Naive B cell (primary cell): ENCODE data around the gene LTBP4. TPM values are rescaled to one million over a fixed set of nuclear protein-coding genes. Genes with fewer than 3 reads are reported as not detected.
"Not testable (repeated sequence)": the region's sequence is repeated elsewhere in the genome, so short reads cannot be mapped to it uniquely, and the experiment has no call there.

ENCODE experiments used
- ATAC-seq, 2 donors: fragments of 150-1000 bp; cut with Tn5 transposase; 2 replicates each; pipeline ENCODE4 v1.10.0; 2021; ENCODE audit warnings: low read depth in 2 of 2, mild to moderate bottlenecking in 2 of 2, moderate library complexity in 2 of 2
- DNase-seq: peaks from one replicate; pipeline ENCODE4 v3.0.0; 2022
- H3K27ac Mint-ChIP-seq, 6 donors: one replicate each; pipeline ENCODE4 v1.8.0; 2020 to 2022; ENCODE audit warnings: mild to moderate bottlenecking in 6 of 6, mixed read lengths in 6 of 6, moderate library complexity in 5 of 6, inconsistent platforms in 2 of 6
- H3K27me3 Mint-ChIP-seq, 3 donors: one replicate each; pipeline ENCODE4 v1.8.0; 2021 to 2022; ENCODE audit warnings: mixed read lengths in 3 of 3, mild to moderate bottlenecking in 1 of 3
- H3K36me3 Mint-ChIP-seq, 2 donors: one replicate each; pipeline ENCODE4 v1.8.0; 2020 to 2022; ENCODE audit warnings: mixed read lengths in 2 of 2, inconsistent platforms in 1 of 2, mild to moderate bottlenecking in 1 of 2
- H3K4me1 Mint-ChIP-seq, 3 donors: one replicate each; pipeline ENCODE4 v1.8.0; 2020 to 2022; ENCODE audit warnings: mixed read lengths in 3 of 3, inconsistent platforms in 1 of 3, mild to moderate bottlenecking in 1 of 3, moderate library complexity in 1 of 3
- H3K4me3 Mint-ChIP-seq, 8 donors: one replicate each; pipeline ENCODE4 v1.8.0; 2020 to 2022; ENCODE audit warnings: mild to moderate bottlenecking in 8 of 8, mixed read lengths in 8 of 8, moderate library complexity in 8 of 8, inconsistent platforms in 2 of 8
- H3K9me3 Mint-ChIP-seq, 7 donors: one replicate each; pipeline ENCODE4 v1.8.0; 2020 to 2022; ENCODE audit warnings: mixed read lengths in 7 of 7, mild to moderate bottlenecking in 5 of 7, inconsistent platforms in 2 of 7, moderate library complexity in 1 of 7
- polyA plus RNA-seq, 6 donors: library from polyadenylated mRNA; unstranded; fragments of 300-500 nt; fragmentation: Illumina TruSeq; gene quantifications; one replicate each; pipeline ENCODE4 v1.2.3, GENCODE V29; 2021; ENCODE audit warnings: low read depth in 6 of 6

Gene LTBP4
- polyA plus RNA-seq, 6 donors from 2014 or later: 9.6 to 18.1 (median 14.5) TPM

DNA sequence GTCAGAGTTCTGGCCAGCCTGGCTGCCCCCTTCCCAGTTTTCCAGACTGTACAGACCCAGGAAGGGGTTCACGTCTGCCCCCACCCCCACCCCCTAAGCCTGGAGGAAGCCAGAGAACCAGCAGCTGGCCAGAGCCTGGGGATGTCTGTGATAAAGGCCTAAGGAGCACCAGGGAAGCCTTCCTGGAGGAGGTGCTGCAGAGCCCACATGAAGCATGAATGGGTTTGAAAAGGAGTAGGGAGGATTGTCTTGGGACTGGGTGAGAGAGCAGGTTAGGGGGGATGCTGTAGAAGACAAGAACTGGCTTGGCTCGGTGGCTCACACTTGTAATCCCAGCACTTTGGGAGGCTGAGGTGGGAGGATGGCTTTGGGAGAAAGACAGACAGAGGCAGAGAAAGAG, 18.7 kb upstream of the LTBP4 start:
- Mint-ChIP-seq H3K27me3 (no peaks in the 10 kb centered on the region), H3K36me3 (peaks cover 25 to 49% of the 10 kb centered on the region in 2 donors), H3K9me3 (no peaks in the 10 kb centered on the region), H3K27ac (peak overlapping the region in 2 of 6 donors; percentile 22 to 39), H3K4me3 (peak overlapping the region in 1 of 8 donors; percentile 58), H3K4me1 (peaks cover 31 to 41% (median 38%) of the 10 kb centered on the region in 3 donors)
- ATAC-seq (no peak), DNase-seq (no peak)

DNA sequence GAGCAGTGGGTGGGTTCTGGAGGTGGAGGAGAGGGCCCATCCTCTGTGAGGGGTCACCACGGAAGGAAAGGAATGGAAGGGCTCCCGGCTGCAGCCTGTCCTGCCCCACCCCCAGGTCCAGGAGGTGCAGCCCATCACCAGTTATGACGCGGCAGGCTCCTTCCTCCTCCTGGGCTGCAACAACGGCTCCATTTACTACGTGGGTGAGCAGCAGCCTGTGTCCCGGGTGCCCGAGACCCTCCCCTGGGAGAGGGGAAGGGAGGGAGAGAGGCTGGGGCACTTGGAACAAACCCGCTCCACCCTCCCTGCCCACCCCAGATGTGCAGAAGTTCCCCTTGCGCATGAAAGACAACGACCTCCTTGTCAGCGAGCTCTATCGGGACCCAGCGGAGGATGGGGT, 17.9 kb upstream of the LTBP4 start:
- no peak overlapping the region for H3K4me3 Mint-ChIP-seq

DNA sequence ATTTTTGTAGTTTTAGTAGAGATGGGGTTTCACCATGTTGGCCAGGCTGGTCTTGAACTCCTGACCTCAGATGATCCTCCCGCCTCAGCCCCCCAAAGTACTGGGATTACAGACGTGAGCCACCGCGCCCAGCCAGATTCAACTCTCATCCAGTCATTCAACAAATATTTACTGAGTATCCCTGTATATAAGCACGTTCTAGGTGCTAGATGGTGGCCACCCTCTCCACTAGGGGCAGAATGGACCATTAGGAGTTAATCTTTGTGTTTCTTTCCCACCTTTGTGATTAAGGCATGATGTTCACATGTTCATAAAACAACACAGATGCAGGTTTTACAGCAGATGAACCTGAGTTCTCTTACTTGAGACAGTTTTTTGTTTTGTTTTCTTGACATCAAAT, 17.2 kb upstream of the LTBP4 start:
- no peak overlapping the region for H3K4me3 Mint-ChIP-seq
- peaks cover 21 to 55% of the 10 kb centered on the region in 2 donors for H3K36me3 Mint-ChIP-seq
- peaks cover 26 to 33% (median 27%) of the 10 kb centered on the region in 3 donors for H3K4me1 Mint-ChIP-seq
- no peaks in the 10 kb centered on the region for H3K27me3 Mint-ChIP-seq
- DNase-seq (no peak), ATAC-seq (no peak)
- no peak overlapping the region for H3K27ac Mint-ChIP-seq
- no peaks in the 10 kb centered on the region for H3K9me3 Mint-ChIP-seq

More for the DNA sequence above, 17.9 kb upstream of the LTBP4 start:
- H3K36me3 Mint-ChIP-seq: peaks cover 25 to 48% of the 10 kb centered on the region in 2 donors
- no peaks in the 10 kb centered on the region for H3K27me3 Mint-ChIP-seq
- H3K4me1 Mint-ChIP-seq: peaks cover 29 to 38% (median 30%) of the 10 kb centered on the region in 3 donors
- DNase-seq (no peak), ATAC-seq (no peak)
- H3K27ac Mint-ChIP-seq: no peak overlapping the region
- H3K9me3 Mint-ChIP-seq: no peaks in the 10 kb centered on the region

DNA sequence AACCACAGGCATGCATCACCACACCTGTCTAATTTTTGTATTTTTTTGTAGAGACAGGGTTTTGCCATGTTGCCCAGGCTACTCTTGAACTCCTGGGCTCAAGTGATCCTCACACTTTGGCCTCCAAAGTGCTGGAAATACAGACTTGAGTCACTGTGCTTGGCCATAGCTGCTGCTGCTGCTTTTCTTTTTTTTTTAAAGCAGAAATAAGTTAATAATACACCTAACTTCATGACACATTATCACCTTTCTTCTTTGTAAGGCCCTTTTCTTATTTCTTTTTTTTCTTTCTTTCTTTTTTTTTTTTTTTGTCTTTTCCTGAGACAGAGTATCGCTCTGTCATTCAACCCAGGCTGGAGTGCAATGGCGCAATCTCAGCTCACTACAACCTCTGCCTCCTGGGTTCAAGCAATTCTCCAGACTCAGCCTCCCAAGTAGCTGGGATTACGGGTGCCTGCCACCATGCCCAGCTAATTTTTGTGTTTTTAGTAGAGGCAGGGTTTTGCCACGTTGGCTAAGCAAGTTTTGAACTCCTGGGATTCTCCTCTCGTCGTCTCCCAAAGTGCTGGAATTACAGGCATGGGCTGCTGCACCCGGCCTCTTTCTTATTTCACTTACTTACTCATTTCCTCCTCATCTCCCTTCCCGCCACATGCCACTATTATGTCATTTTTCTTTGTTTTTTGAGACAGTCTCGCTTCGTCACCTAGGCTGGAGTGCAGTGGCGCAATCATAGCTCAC, 15.8 kb upstream of the LTBP4 start:
- H3K27ac Mint-ChIP-seq: no peak overlapping the region
- H3K9me3 Mint-ChIP-seq: no peaks in the 10 kb centered on the region
- H3K4me3 Mint-ChIP-seq: no peak overlapping the region
- H3K36me3 Mint-ChIP-seq: peaks cover 21 to 69% of the 10 kb centered on the region in 2 donors
- DNase-seq (no peak), ATAC-seq (no peak)
- H3K4me1 Mint-ChIP-seq: peaks cover 17 to 39% (median 36%) of the 10 kb centered on the region in 3 donors
- no peaks in the 10 kb centered on the region for H3K27me3 Mint-ChIP-seq

DNA sequence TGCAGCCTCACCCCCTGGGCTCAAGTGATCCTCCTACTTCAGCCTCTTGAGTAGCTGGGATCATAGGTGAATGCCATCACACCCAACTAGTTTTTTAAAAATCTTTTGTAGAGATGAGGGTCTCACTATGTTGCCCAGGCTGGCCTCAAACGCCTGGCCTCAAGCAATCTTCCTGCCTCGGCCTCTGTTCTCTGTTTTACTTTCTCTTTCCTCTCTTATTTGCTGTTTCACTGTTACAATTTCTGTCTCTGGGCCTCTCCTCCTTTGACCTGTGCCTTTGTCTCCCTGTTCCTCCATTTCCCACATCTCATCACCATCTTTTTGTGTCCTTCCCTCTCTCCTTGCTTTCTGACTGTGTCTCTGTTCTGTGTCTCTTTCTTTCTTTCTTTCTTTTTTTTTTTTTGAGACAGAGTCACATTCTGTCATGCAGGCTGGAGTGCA, 15.2 kb upstream of the LTBP4 start:
- H3K4me1 Mint-ChIP-seq: peaks cover 14 to 45% (median 38%) of the 10 kb centered on the region in 3 donors
- H3K4me3 Mint-ChIP-seq: no peak overlapping the region
- H3K27me3 Mint-ChIP-seq: no peaks in the 10 kb centered on the region
- DNase-seq: no peak
- H3K9me3 Mint-ChIP-seq: no peaks in the 10 kb centered on the region
- peaks cover 21 to 70% of the 10 kb centered on the region in 2 donors for H3K36me3 Mint-ChIP-seq
- no peak overlapping the region for H3K27ac Mint-ChIP-seq
- ATAC-seq: no peak

DNA sequence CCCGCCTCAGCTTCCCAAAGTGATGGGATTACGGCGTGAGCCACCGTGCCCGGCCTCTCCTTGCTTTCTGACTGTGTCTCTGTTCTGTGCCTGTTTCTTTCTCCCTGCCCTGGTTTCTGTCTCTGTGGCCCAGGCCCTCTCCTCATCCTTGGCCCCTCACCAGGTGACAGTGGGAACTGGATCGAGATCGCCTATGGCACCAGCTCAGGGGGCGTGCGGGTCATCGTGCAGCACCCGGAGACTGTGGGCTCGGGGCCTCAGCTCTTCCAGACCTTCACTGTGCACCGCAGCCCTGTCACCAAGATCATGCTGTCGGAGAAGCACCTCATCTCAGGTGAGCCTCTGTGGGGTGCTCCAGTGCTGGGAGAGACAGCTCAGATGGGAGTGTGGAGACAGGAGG, 14.6 kb upstream of the LTBP4 start:
- no peaks in the 10 kb centered on the region for H3K27me3 Mint-ChIP-seq
- no peaks in the 10 kb centered on the region for H3K9me3 Mint-ChIP-seq
- peak overlapping the region in 1 of 8 donors; percentile 60 for H3K4me3 Mint-ChIP-seq
- H3K4me1 Mint-ChIP-seq: peaks cover 13 to 48% (median 38%) of the 10 kb centered on the region in 3 donors
- no peak for DNase-seq
- peaks cover 19 to 72% of the 10 kb centered on the region in 2 donors for H3K36me3 Mint-ChIP-seq
- peak overlapping the region in 2 of 6 donors; percentile 51 to 78 for H3K27ac Mint-ChIP-seq
- no peak for ATAC-seq

DNA sequence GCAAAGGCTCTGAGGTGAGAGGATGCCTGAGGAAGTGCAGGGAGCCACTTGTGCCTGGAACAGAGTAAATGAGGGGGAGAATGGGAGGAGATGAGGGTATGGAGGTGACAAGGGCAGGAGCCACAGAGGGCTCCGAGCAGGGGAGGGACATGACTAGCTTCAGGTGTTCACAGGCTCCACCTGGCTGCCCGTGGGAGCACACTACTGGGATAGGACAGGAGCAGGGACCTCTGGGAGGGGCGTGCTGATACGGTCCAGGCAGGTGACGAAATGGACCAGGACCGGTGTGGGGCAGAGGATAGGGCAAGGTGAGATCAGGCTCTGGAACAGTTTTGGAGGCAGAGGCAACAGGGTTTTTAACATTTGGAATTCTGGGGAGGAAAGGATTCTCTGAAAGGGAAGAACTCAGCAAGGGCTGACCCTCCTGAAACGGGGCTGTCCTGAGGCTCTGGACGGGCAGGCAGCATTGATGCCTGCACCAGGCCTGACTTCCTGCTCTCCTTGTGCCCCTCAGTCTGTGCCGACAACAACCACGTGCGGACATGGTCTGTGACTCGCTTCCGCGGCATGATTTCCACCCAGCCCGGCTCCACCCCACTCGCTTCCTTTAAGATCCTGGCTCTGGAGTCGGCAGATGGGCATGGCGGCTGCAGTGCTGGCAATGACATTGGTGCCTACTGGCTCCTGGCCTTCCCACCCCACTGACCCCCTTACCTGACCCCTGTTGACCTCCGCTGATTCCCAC, 12.9 kb upstream of the LTBP4 start:
- Mint-ChIP-seq H3K4me3 (peak overlapping the region in 1 of 8 donors; percentile 53), H3K9me3 (no peaks in the 10 kb centered on the region), H3K4me1 (peaks cover 11 to 41% (median 33%) of the 10 kb centered on the region in 3 donors), H3K36me3 (peaks cover 11 to 63% of the 10 kb centered on the region in 2 donors), H3K27me3 (no peaks in the 10 kb centered on the region), H3K27ac (no peak overlapping the region)
- no peak for DNase-seq
- ATAC-seq: no peak

DNA sequence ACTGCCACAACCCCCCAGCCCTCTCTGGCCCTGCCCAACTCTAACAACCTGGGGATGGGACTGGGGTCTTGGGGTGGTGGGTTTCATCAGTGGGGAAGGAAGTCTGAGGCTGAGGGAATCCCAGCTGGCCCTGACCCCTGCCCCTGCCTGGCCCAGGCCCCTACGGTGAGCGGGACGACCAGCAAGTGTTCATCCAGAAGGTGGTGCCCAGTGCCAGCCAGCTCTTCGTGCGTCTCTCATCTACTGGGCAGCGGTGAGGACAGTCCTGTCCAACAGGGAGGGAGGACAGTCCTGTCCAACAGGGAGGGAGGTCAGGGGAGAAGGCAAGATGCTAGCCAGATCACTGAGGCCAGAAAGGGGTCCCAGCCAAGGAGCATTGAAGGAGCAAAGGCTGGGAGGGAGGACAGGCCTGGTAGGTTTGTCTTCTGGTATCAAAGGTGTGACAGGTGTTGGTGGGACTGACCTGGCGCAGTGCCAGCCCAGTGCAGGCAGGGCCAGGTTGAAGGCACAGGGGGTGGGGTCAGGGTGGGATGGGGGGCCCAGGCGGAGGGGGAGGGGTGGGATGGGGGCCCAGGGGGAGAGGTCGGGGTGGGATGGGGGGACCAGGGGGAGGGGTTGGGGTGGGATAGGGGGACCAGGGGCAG, 12.1 kb upstream of the LTBP4 start:
- H3K36me3 Mint-ChIP-seq: peaks cover 11 to 60% of the 10 kb centered on the region in 2 donors
- no peaks in the 10 kb centered on the region for H3K9me3 Mint-ChIP-seq

DNA sequence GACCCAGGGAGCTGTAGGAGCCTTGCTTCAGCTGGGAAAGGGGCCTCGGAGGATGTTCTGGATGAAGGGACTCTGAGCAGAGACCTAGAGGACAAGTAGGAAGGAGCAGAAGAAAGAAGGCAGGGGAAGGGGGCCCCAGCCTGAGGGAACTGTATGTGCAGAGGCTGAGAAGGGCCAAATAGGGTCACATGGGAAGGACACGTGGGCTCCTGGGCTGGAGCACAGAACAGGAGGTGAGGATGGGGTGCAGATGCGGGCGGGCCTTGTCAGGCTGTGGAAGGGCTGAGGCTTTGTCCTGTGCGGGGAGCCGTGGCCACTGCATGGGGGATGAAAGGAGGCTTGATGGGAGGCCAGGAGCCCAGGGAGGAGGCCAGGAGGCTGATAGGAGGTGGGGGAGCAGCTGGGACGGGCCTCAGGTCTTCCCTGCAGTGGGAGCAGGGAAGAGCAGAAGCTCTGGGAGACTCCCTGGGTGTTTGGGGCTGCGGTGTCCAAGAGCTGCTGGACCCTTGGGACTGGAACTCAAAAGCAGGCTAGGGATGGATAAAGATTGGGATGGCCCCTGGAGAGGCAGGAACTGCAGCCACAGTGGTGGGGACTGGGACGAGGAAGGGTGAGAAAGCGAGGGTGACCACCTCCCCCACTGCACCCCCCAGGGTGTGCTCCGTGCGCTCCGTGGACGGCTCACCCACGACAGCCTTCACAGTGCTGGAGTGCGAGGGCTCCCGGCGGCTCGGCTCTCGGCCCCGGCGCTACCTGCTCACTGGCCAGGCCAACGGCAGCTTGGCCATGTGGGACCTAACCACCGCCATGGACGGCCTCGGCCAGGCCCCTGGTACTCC, 11.4 kb upstream of the LTBP4 start:
- no peak for DNase-seq
- peaks cover 8 to 56% of the 10 kb centered on the region in 2 donors for H3K36me3 Mint-ChIP-seq
- H3K9me3 Mint-ChIP-seq: no peaks in the 10 kb centered on the region
- H3K4me3 Mint-ChIP-seq: no peak overlapping the region
- H3K4me1 Mint-ChIP-seq: peaks cover under 1 to 33% (median 29%) of the 10 kb centered on the region in 3 donors
- ATAC-seq: no peak
- H3K27ac Mint-ChIP-seq: peak overlapping the region in 4 of 6 donors; percentile 28 to 85 (median 78)
- peaks cover 0 to 7% (median 0%) of the 10 kb centered on the region in 3 donors for H3K27me3 Mint-ChIP-seq

More for the DNA sequence above, 12.1 kb upstream of the LTBP4 start:
- no peak overlapping the region for H3K4me3 Mint-ChIP-seq
- ATAC-seq (no peak), DNase-seq (no peak)
- peaks cover 6 to 35% (median 28%) of the 10 kb centered on the region in 3 donors for H3K4me1 Mint-ChIP-seq
- no peaks in the 10 kb centered on the region for H3K27me3 Mint-ChIP-seq
- peak overlapping the region in 2 of 6 donors; percentile 28 to 47 for H3K27ac Mint-ChIP-seq

DNA sequence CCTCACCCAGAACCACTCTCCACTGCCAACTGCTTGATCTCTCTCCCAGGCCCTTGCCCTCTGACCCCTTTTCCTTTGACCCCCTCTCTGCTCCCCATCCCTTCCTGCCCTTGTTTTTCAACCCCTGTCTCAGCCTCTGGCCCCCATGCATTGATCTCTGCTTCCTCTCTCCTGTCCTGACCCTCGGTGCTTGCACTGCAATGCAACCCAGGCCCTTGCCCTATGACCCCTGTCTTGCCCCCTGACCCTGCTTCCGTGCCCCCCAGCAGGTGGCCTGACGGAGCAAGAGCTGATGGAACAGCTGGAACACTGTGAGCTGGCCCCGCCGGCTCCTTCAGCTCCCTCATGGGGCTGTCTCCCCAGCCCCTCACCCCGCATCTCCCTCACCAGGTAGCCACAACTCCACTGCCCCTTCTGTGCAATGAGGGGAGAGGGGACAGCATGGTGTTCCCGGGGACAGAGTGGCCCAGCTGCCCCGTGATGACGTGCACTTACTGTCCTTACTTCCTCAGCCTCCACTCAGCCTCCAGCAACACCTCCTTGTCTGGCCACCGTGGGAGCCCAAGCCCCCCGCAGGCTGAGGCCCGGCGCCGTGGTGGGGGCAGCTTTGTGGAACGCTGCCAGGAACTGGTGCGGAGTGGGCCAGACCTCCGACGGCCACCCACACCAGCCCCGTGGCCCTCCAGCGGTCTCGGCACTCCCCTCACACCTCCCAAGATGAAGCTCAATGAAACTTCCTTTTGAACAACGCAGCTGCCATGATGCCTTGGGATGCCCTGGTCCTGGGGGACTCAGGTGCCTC, 10.5 kb upstream of the LTBP4 start:
- Mint-ChIP-seq H3K27ac (peak overlapping the region in 1 of 6 donors; percentile 9), H3K4me3 (no peak overlapping the region), H3K4me1 (peaks cover 0 to 32% (median 28%) of the 10 kb centered on the region in 3 donors), H3K9me3 (no peaks in the 10 kb centered on the region), H3K27me3 (peaks cover 0 to 16% (median 0%) of the 10 kb centered on the region in 3 donors), H3K36me3 (peaks cover 5 to 53% of the 10 kb centered on the region in 2 donors)
- no peak for ATAC-seq
- no peak for DNase-seq

DNA sequence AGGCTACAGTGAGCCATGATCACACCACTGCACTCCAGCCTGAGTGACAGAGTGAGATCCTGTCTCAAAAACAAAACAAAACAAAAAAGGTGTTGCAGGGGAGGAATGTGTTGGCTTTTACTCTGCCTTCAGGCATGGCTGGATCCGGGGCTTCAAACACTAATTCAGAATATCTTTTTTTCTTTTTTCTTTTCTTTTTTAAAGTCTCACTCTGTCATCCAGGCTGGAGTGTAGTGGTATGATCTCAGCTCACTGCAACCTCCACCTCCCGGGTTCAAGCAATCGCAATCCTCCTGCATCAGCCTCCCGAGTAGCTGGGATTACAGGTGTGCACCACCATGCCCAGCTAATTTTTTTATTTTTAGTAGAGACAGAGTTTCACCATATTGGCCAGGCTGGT, 9.4 kb upstream of the LTBP4 start:
- ATAC-seq, H3K27ac Mint-ChIP-seq, H3K9me3 Mint-ChIP-seq, H3K4me3 Mint-ChIP-seq, DNase-seq: not testable (repeated sequence)
- Mint-ChIP-seq H3K27me3 (peaks cover 0 to 24% (median 6%) of the 10 kb centered on the region in 3 donors), H3K36me3 (peaks cover 0 to 43% of the 10 kb centered on the region in 2 donors), H3K4me1 (peaks cover 3 to 25% (median 20%) of the 10 kb centered on the region in 3 donors)

DNA sequence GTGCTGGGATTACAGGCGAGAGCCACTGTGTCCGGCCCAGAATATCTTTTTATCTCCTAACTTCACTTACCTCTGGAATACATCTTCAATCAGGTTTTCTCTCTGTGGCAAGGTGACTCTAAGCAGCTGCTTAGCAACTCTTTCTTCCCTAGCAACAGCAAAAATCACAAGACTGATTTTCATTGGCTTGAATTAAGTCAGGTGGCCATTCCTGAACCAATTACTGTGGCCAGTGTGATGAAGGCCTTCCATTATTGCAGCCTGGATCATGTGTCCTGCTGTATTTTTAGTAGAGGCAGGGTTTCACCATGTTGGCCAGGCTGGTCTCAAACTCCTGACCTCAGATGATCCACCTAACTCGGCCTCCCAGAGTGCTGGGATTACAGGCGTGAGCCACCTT, 9.0 kb upstream of the LTBP4 start:
- H3K27ac Mint-ChIP-seq: peak overlapping the region in 1 of 6 donors; percentile 49
- peaks cover 0 to 27% (median 8%) of the 10 kb centered on the region in 3 donors for H3K27me3 Mint-ChIP-seq
- peak; percentile 89 to 93 for ATAC-seq
- peaks cover 0 to 39% of the 10 kb centered on the region in 2 donors for H3K36me3 Mint-ChIP-seq
- H3K4me3 Mint-ChIP-seq: no peak overlapping the region
- no peaks in the 10 kb centered on the region for H3K9me3 Mint-ChIP-seq
- H3K4me1 Mint-ChIP-seq: peaks cover 3 to 25% (median 20%) of the 10 kb centered on the region in 3 donors
- DNase-seq: no peak
